Activated naive CD8-positive, alpha-beta T cell (primary cell): Measurements from ENCODE around the gene OR5H1.

ENCODE experiments used
- H3K27ac Mint-ChIP-seq: one replicate; pipeline ENCODE4 v1.8.0; 2021; ENCODE audit warnings: mixed read lengths
- H3K27me3 Mint-ChIP-seq: one replicate; pipeline ENCODE4 v1.8.0; 2021; ENCODE audit warnings: mixed read lengths
- H3K36me3 Mint-ChIP-seq: one replicate; pipeline ENCODE4 v1.8.0; 2021; ENCODE audit warnings: mixed read lengths
- H3K4me1 Mint-ChIP-seq: one replicate; pipeline ENCODE4 v1.8.0; 2021; ENCODE audit warnings: low read depth, mixed read lengths
- H3K4me3 Mint-ChIP-seq: one replicate; pipeline ENCODE4 v1.8.0; 2021; ENCODE audit warnings: mild to moderate bottlenecking, mixed read lengths
- H3K9me3 Mint-ChIP-seq: one replicate; pipeline ENCODE4 v1.8.0; 2021; ENCODE audit warnings: low read depth, mixed read lengths

The OR5H1 gene

GRCh38 chr3:98151241-98151640, 20.7 kb downstream of the OR5H1 start:
- Mint-ChIP-seq H3K27me3 (no peaks in the 10 kb centered on the region), H3K27ac (no peak overlapping the region), H3K36me3 (no peaks in the 10 kb centered on the region), H3K4me3 (no peak overlapping the region), H3K9me3 (no peaks in the 10 kb centered on the region), H3K4me1 (no peaks in the 10 kb centered on the region)

DNA sequence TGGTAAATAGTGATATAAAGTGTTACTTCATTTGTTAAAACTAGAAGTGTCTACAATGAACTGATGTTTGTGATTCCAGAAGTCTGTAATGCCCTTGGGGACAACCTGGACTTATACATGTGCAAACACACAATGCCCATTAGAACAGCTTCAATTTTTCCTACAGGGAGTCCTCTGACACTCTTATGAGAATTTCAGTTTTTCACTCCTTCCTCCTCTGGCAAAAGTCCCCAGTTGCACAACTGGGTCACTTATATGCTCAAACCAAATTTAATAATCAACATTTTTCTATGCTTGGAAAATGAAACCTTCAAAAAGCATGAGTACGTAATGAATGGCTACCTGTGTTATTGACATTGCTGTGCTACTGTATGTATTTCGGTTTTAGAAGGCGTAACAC, 35.9 kb downstream of the OR5H1 start, which contains the start of gene OR5H15:
Gene OR5H15 (plus strand): TSS at position 301 of the 400 bp plus-strand sequence. CDS start 2,004 bp downstream, outside the sequence.
- Mint-ChIP-seq H3K4me3 (no peak within 1 kb of the TSS), H3K9me3 (no peaks in the 10 kb centered on the region), H3K4me1 (no peaks in the 10 kb centered on the region), H3K36me3 (no peaks in the 10 kb centered on the region), H3K27ac (no peak within 1 kb of the TSS), H3K27me3 (peaks cover 6% of the 10 kb centered on the region)

GRCh38 chr3:98171071-98171470, 40.5 kb downstream of the OR5H1 start:
- H3K27me3 Mint-ChIP-seq: peaks cover 6% of the 10 kb centered on the region
- no peak overlapping the region for H3K27ac Mint-ChIP-seq
- no peaks in the 10 kb centered on the region for H3K9me3 Mint-ChIP-seq
- H3K36me3 Mint-ChIP-seq: no peaks in the 10 kb centered on the region
- H3K4me3 Mint-ChIP-seq: no peak overlapping the region
- H3K4me1 Mint-ChIP-seq: no peaks in the 10 kb centered on the region

- Mint-ChIP-seq H3K27me3 (peaks cover 4% of the 10 kb centered on the region), H3K27ac (no peak overlapping the region), H3K36me3 (no peaks in the 10 kb centered on the region), H3K4me3 (no peak overlapping the region), H3K9me3 (no peaks in the 10 kb centered on the region), H3K4me1 (no peaks in the 10 kb centered on the region)
These were observed 42.1 kb downstream of the OR5H1 start for GRCh38 chr3:98172621-98173020.

- no peaks in the 10 kb centered on the region for H3K9me3 Mint-ChIP-seq
- no peaks in the 10 kb centered on the region for H3K36me3 Mint-ChIP-seq
- H3K27ac Mint-ChIP-seq: no peak overlapping the region
- no peaks in the 10 kb centered on the region for H3K4me1 Mint-ChIP-seq
- H3K27me3 Mint-ChIP-seq: peaks cover 3% of the 10 kb centered on the region
- H3K4me3 Mint-ChIP-seq: no peak overlapping the region
These were observed 49.9 kb downstream of the OR5H1 start for GRCh38 chr3:98180319-98180890.

- H3K27ac Mint-ChIP-seq: no peak overlapping the region
- no peaks in the 10 kb centered on the region for H3K36me3 Mint-ChIP-seq
- peaks cover 3% of the 10 kb centered on the region for H3K27me3 Mint-ChIP-seq
- H3K9me3 Mint-ChIP-seq: no peaks in the 10 kb centered on the region
- no peak overlapping the region for H3K4me3 Mint-ChIP-seq
- H3K4me1 Mint-ChIP-seq: no peaks in the 10 kb centered on the region
These were observed 51.7 kb downstream of the OR5H1 start for GRCh38 chr3:98182196-98182595.

DNA sequence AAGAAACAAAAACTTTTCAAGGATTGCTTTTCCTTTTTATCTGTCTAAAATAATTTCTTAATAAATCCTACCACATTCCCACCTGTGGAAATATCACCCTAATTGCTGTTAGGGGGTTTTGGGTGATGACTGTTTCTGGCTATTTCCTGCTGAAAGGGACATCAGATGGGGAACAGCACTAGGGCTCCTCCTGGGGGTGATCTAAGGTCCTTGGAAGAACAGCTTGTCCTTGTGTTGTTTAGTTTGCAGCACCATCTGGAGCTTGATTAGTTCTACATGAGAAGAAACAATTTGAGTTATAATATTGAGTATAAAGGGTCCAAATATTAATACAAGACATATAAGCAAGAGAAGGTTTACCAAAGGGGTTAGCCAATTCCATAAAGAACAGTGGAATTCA, 54.7 kb downstream of the OR5H1 start:
- Mint-ChIP-seq H3K27me3 (peaks cover 3% of the 10 kb centered on the region), H3K36me3 (no peaks in the 10 kb centered on the region), H3K4me3 (no peak overlapping the region), H3K4me1 (no peaks in the 10 kb centered on the region), H3K27ac (no peak overlapping the region), H3K9me3 (no peaks in the 10 kb centered on the region)
